Calu3 (cell line): ENCODE results near the gene TNFAIP8L1. TPM values are rescaled to one million over a fixed set of nuclear protein-coding genes. Genes with fewer than 3 reads are reported as not detected.

ENCODE experiments used
- BruUV-seq: library from RNA; stranded (reverse); fragments of 400-500 nt; replicated peaks from 2 replicates; lab custom pipeline; 2021; lab: Mats Ljungman, UMichigan
- CTCF ChIA-PET: fragments of 300-600 bp; sonication (Branson Sonifier 250); formaldehyde crosslinking; loops from one replicate; lab custom pipeline; 2022; ENCODE audit warnings: antibody characterized with exemption; lab: Charles Lee
- DNase-seq: peaks from one replicate; pipeline ENCODE4 v3.0.0; 2022
- H3K27ac Mint-ChIP-seq: one replicate; pipeline ENCODE4 v1.8.0; 2022; ENCODE audit warnings: mixed read lengths; ENCODE audit not compliant: unreplicated experiment
- H3K27me3 Mint-ChIP-seq: one replicate; pipeline ENCODE4 v1.8.0; 2022; ENCODE audit warnings: mixed read lengths; ENCODE audit not compliant: unreplicated experiment
- H3K36me3 Mint-ChIP-seq: one replicate; pipeline ENCODE4 v1.8.0; 2022; ENCODE audit warnings: mild to moderate bottlenecking, moderate library complexity, mixed read lengths; ENCODE audit not compliant: insufficient read depth, unreplicated experiment
- H3K4me1 Mint-ChIP-seq: one replicate; pipeline ENCODE4 v1.8.0; 2022; ENCODE audit warnings: mild to moderate bottlenecking, low read depth, mixed read lengths; ENCODE audit not compliant: unreplicated experiment
- H3K4me3 Mint-ChIP-seq: one replicate; pipeline ENCODE4 v1.8.0; 2022; ENCODE audit warnings: mild to moderate bottlenecking, low read depth, moderate library complexity, mixed read lengths; ENCODE audit not compliant: unreplicated experiment
- H3K9me3 Mint-ChIP-seq: one replicate; pipeline ENCODE4 v1.8.0; 2022; ENCODE audit warnings: low read depth, mixed read lengths; ENCODE audit not compliant: unreplicated experiment
- CTCF ChIP-seq: fragments of 200-600 bp; IDR thresholded peaks from one replicate; pipeline ENCODE4 v1.8.0; 2022; ENCODE audit warnings: antibody characterized with exemption; ENCODE audit not compliant: unreplicated experiment
- intact Hi-C: fragments of 100-400 bp; cut with micrococcal nuclease; formaldehyde crosslinking; loops from one replicate; pipeline ENCODE4 v1.10.0; 2022; ENCODE audit not compliant: unreplicated experiment
- total RNA-seq: library from RNA; stranded (reverse); gene quantifications from 2 replicates; pipeline ENCODE4 v1.2.3, GENCODE V29; 2022

The TNFAIP8L1 gene
- total RNA-seq, 1 experiment from 2014 or later: 5.3 TPM

GRCh38 chr19:4697304-4697703, 58.0 kb downstream of the TNFAIP8L1 start:
- H3K36me3 Mint-ChIP-seq: peaks cover 65% of the 10 kb centered on the region
- H3K9me3 Mint-ChIP-seq: no peaks in the 10 kb centered on the region
- intact Hi-C loops: no loop called here
- no peak overlapping the region for H3K4me3 Mint-ChIP-seq
- BruUV-seq: no TSS peak
- CTCF ChIA-PET: no interaction called here
- no peaks in the 10 kb centered on the region for H3K27me3 Mint-ChIP-seq
- no peak for TF ChIP-seq CTCF
- H3K4me1 Mint-ChIP-seq: peaks cover 12% of the 10 kb centered on the region
- no peak overlapping the region for H3K27ac Mint-ChIP-seq
- no peak for DNase-seq

GRCh38 chr19:4699826-4700692, 60.7 kb downstream of the TNFAIP8L1 start:
- BruUV-seq: no TSS peak
- Mint-ChIP-seq H3K27me3 (no peaks in the 10 kb centered on the region), H3K27ac (no peak overlapping the region), H3K4me1 (no peaks in the 10 kb centered on the region), H3K36me3 (peaks cover 62% of the 10 kb centered on the region), H3K4me3 (no peak overlapping the region), H3K9me3 (no peaks in the 10 kb centered on the region)
- CTCF ChIA-PET: no interaction called here
- no peak for DNase-seq
- TF ChIP-seq CTCF: no peak
- intact Hi-C loops: no loop called here

GRCh38 chr19:4700693-4700970, 61.3 kb downstream of the TNFAIP8L1 start:
- peaks cover 62% of the 10 kb centered on the region for H3K36me3 Mint-ChIP-seq
- H3K27ac Mint-ChIP-seq: no peak overlapping the region
- CTCF ChIA-PET: no interaction called here
- no peak overlapping the region for H3K4me3 Mint-ChIP-seq
- no peak for TF ChIP-seq CTCF
- no TSS peak for BruUV-seq
- no peak for DNase-seq
- H3K4me1 Mint-ChIP-seq: peaks cover 4% of the 10 kb centered on the region
- intact Hi-C loops: no loop called here
- no peaks in the 10 kb centered on the region for H3K27me3 Mint-ChIP-seq
- H3K9me3 Mint-ChIP-seq: no peaks in the 10 kb centered on the region

GRCh38 chr19:4701557-4701956, 62.2 kb downstream of the TNFAIP8L1 start:
- no TSS peak for BruUV-seq
- H3K9me3 Mint-ChIP-seq: no peaks in the 10 kb centered on the region
- H3K4me3 Mint-ChIP-seq: no peak overlapping the region
- H3K4me1 Mint-ChIP-seq: peaks cover 9% of the 10 kb centered on the region
- TF ChIP-seq CTCF: no peak
- no peak overlapping the region for H3K27ac Mint-ChIP-seq
- H3K36me3 Mint-ChIP-seq: peaks cover 54% of the 10 kb centered on the region
- CTCF ChIA-PET: no interaction called here
- DNase-seq: no peak
- no peaks in the 10 kb centered on the region for H3K27me3 Mint-ChIP-seq
- intact Hi-C loops: no loop called here
